HG02798 (cell line): ENCODE data around the gene ACAP3.
"Not testable (repeated sequence)": the region's sequence is repeated elsewhere in the genome, so short reads cannot be mapped to it uniquely, and the experiment has no call there.

ENCODE experiments used
- ATAC-seq: cut with Tn5 transposase; IDR thresholded peaks from one replicate; pipeline ENCODE4 v1.9.1; 2021; ENCODE audit warnings: mild to moderate bottlenecking; ENCODE audit not compliant: unreplicated experiment, poor library complexity

Gene ACAP3

DNA sequence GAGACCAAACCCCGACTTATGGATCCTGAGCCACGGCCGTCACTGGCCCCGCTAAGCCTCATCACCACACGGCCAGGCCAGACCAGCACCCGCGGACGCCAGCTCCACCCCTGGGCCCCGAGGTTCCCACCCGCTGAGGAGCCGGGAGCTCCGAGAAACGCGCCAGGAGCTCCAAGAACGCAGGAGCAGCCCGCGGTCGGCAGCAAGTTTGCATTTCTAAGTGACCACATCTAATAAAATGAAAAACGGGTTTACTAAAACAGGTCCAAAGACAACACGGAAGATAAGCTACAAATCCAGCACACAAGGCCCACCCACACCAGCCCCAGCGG, 53.1 kb downstream of the ACAP3 start:
- no peak for ATAC-seq

DNA sequence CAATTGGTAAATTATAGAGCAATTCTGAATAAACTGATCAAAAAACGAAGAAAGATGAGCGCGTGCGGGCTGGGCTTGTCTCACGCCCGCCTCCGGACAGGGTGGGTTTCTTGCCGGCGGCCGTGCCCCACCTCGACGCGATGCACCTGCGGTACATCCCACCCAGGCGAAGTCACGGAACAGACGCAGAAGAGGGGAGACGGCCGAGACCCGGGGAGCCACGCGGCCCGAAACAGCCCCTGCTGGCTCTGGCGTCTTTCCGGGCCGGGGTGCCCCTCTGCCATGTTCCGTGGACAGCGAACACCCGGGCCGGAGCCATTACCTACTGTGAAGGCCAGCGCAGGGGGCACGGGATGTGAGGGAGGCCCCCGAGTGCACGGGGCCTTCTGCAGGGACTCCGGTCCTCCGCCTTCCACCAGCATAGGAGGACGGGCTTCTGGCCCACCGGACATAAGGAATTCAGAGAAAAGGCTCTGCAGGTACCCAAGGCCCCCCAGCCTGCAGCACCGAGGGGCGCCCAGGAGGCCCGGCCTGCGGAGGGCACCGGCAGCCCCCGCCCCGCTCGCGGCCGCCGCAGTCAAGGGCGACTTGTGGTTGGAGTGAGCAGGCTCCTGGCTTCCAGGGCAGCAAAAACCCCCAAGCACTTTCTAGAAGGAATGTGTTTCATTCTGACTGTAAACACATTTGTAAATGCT, 53.6 kb downstream of the ACAP3 start:
- no peak for ATAC-seq

GRCh38 chr1:1253314-1253713, 54.4 kb downstream of the ACAP3 start:
- ATAC-seq, result no peak

DNA sequence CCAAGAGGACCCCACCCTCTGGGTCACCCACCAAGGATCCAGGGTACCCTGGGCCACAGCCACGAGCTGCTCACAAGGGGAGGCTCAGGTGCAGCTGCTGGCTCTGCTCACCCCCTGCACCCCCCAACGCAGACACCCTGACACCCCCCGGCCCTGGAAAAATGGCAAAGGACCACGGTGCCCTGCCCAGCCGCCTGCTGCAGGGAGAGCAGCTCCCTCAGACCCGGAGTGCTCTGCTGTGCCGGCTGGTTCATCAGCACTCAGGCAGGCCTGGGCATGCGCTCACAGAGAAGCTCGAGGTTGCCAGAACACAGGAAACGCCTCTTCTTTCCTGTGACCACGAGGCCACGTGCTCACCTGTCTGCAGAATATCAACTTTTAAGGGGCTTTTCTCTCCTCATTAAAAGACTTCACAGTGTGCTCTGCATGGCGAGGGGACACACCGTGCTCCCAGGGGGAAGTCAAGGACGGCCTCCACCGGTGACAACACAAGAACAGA, 56.9 kb downstream of the ACAP3 start:
- no peak for ATAC-seq

- not testable (repeated sequence) for ATAC-seq
Observed at GRCh38 chr1:1248009-1248913, 59.5 kb downstream of the ACAP3 start.

GRCh38 chr1:1247341-1247913, 60.3 kb downstream of the ACAP3 start:
- no peak for ATAC-seq

- ATAC-seq, result no peak
Observed at GRCh38 chr1:1246577-1247340, 61.0 kb downstream of the ACAP3 start, which contains the start of gene C1QTNF12. Gene C1QTNF12 (minus strand): TSS chr1:1246722. CDS start chr1:1246690, 32 bp downstream.

DNA sequence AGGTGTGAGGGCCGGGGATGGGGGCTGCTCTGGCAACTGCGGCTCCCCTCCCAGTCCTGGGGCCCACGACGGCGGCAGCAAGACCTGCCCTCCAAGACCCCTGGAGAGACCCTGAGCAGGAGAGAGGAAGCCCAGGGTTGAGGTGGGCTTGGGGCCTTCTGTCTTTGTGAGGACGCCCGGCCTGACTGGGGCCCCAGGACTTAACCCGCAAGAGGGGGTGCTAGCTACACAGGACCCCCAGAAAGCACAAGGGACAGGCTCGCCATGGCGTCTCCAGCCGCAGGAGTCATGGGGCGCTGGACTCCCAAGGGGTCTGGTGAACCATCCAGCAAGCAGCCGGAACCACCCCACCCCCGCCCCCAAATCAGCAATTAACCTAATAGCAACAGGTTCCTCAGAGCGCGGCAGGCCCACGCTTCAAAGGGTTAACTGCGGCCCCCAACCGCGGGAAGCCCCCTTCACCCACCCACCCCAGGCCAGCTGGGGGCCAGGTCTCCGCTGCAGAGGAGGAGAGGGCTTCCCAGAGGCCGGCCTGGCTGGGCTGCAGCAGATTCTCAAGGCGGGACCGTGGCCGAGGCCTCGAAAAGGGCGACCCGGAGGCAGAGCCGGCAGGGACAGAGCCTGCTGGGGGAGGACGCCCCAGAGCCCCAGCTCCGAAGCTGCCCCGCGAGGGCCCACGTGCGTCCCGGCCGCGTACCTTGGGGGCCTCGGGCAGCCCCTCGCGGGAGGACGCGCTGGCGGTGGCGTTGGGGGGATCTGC, 61.7 kb downstream of the ACAP3 start:
- ATAC-seq, result no peak

- no peak for ATAC-seq
Observed at GRCh38 chr1:1245178-1245816, 62.4 kb downstream of the ACAP3 start.

GRCh38 chr1:1244192-1244811, 63.4 kb downstream of the ACAP3 start:
- no peak for ATAC-seq

DNA sequence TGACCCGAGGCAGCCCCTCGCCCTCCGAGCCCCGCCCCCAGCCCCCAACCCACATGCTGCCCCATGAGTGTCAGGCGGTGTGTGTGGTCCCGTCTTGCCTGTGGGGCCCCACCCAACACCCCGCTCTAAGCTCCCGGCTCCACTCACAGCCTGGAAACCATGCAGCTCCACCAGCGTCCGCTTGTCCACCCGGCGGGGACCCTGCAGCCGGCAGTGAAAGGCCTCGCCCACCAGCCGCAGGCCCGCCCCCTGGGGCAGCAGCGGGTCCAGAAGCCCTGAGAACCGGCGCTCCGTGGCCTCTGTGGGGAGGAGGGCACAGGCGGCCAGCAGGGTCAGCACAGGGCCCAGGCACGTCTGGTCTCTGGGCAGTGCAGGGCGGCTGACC, 63.9 kb downstream of the ACAP3 start:
- no peak for ATAC-seq

DNA sequence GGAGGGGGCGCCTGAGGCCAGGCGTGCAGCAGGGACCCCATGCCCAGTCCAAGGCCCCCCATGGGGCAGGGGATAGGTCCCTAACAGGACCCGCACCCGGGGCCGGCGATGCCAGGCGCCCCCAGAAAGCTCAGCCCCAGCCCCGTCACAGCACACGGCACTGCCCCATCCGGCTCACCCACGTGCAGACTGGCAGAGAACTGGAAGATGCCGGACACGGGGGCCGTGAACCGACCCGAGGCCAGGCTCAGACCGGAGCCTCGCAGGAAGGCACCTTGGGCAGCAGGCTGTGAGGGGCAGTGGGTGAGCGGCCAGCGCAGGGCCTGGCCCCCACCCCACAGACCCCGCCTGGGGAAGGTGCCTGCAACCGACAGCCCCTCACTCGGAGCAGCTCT, 64.5 kb downstream of the ACAP3 start:
- no peak for ATAC-seq

DNA sequence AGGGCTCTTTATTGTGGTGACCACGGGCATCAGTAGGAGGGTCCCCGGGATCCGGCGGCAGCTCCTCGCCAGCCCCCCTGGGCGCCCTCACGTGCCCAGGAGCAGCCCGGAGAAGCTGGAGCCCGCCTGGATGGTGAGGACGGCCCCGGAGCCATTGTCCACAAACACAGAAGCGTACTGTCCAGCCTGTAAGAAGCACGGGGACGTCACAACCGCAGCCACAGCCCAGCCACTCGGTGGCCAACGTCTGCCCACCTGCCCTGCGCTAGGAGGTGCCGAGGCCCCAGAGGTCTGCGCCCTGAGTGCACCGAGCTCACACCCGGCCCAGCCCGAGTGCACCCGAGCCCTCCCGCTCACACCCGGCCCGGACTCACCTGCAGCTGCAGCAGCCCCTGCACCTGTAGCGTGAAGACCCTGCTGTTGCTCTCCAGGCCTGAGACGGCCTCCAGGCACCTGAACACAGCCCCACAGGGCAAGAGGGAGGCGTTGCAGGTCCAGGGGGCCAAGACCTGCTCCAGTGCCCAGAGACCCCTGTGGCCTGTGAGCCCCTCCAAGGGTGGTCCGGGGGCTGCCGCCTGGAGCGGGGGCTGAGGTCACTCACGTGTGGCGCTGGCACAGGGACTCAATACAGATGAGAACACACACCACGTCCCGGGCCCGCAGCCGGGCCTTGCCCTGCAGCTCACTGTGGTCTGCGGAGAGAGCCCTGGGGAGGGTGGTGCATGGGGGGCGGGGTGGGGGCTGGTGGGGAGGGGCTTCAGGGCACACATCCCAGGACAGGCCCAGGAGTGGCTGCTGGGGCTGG, 65.1 kb downstream of the ACAP3 start:
- no peak for ATAC-seq
